GM23338 (cell line): ENCODE results near the gene PLPP4. TPM values are rescaled to one million over a fixed set of nuclear protein-coding genes. Genes with fewer than 3 reads are reported as not detected.

Source experiments
- ATAC-seq: fragments of 200-7000 bp; cut with Tn5 transposase; 3 replicates; pipeline ENCODE4 v1.9.1; 2020
- DNase-seq: peaks from one replicate; pipeline ENCODE4 v3.0.0-alpha.2; 2015; ENCODE audit warnings: low spot score
- H2AFZ ChIP-seq: fragments of 200-600 bp; sonication (generic); 2 replicates; pipeline ENCODE4 v1.8.0; 2016; ENCODE audit warnings: antibody characterized with exemption, mild to moderate bottlenecking, moderate library complexity
- H3F3A ChIP-seq: fragments of 200-600 bp; sonication (generic); replicated peaks from 2 replicates; pipeline ENCODE4 v1.8.0; 2017; ENCODE audit warnings: antibody characterized with exemption, mixed run types, low read depth
- H3K27ac ChIP-seq: fragments of 200-600 bp; sonication (generic); 2 replicates; pipeline ENCODE4 v1.6.1; 2016; ENCODE audit warnings: low read depth
- H3K27me3 ChIP-seq: fragments of 200-600 bp; sonication (generic); 2 replicates; pipeline ENCODE4 v1.8.0; 2016; ENCODE audit warnings: mild to moderate bottlenecking, mixed run types, moderate library complexity; ENCODE audit not compliant: insufficient read depth
- H3K36me3 ChIP-seq: fragments of 200-600 bp; sonication (generic); 2 replicates; pipeline ENCODE4 v1.8.0; 2016; ENCODE audit warnings: mild to moderate bottlenecking; ENCODE audit not compliant: insufficient read depth
- H3K4me1 ChIP-seq: fragments of 200-600 bp; sonication (generic); 2 replicates; pipeline ENCODE4 v1.8.0; 2016; ENCODE audit warnings: mild to moderate bottlenecking, moderate library complexity; ENCODE audit not compliant: insufficient read depth
- H3K4me2 ChIP-seq: fragments of 200-600 bp; sonication (generic); 2 replicates; pipeline ENCODE4 v1.7.1; 2017; ENCODE audit warnings: mixed run types
- H3K4me3 ChIP-seq: fragments of 200-600 bp; sonication (generic); 2 replicates; pipeline ENCODE4 v1.6.1; 2016; ENCODE audit warnings: mixed run types
- H3K79me2 ChIP-seq: fragments of 200-600 bp; sonication (generic); replicated peaks from 2 replicates; pipeline ENCODE4 v1.8.0; 2017; ENCODE audit warnings: mild to moderate bottlenecking; ENCODE audit not compliant: insufficient read depth
- H3K9me2 ChIP-seq: fragments of 200-600 bp; sonication (generic); 2 replicates; pipeline ENCODE4 v1.8.0; 2017; ENCODE audit not compliant: insufficient read depth
- H4K20me1 ChIP-seq: fragments of 200-600 bp; sonication (generic); replicated peaks from 2 replicates; pipeline ENCODE4 v1.8.0; 2017; ENCODE audit warnings: mild to moderate bottlenecking; ENCODE audit not compliant: insufficient read depth
- H3K27ac Mint-ChIP-seq: 2 replicates; pipeline ENCODE4 v1.8.0; 2020; ENCODE audit warnings: inconsistent platforms, mild to moderate bottlenecking, moderate library complexity, mixed read lengths
- H3K27me3 Mint-ChIP-seq: 3 replicates; pipeline ENCODE4 v1.8.0; 2022; ENCODE audit warnings: low read depth, mild to moderate bottlenecking, moderate library complexity, mixed read lengths, inconsistent platforms; ENCODE audit not compliant: insufficient read depth, poor library complexity
- H3K36me3 Mint-ChIP-seq: 3 replicates; pipeline ENCODE4 v1.8.0; 2021; ENCODE audit warnings: low read depth, mild to moderate bottlenecking, inconsistent platforms, moderate library complexity, mixed read lengths
- H3K4me1 Mint-ChIP-seq: 3 replicates; pipeline ENCODE4 v1.8.0; 2020; ENCODE audit warnings: mild to moderate bottlenecking, inconsistent platforms, mixed read lengths
- H3K4me3 Mint-ChIP-seq: 3 replicates; pipeline ENCODE4 v1.8.0; 2021; ENCODE audit warnings: moderate library complexity, mild to moderate bottlenecking, inconsistent platforms, mixed read lengths
- H3K9me3 Mint-ChIP-seq: 3 replicates; pipeline ENCODE4 v1.8.0; 2020; ENCODE audit warnings: moderate library complexity, mild to moderate bottlenecking, inconsistent platforms, mixed read lengths
- CREB1 ChIP-seq: fragments of 250-450 bp; sonication (Bioruptor Pico); IDR thresholded peaks from 2 replicates; pipeline ENCODE4 v1.5.0; 2020; ENCODE audit warnings: low read depth, mild to moderate bottlenecking, moderate library complexity
- EZH2 ChIP-seq: fragments of 200-600 bp; sonication (generic); IDR thresholded peaks from one replicate; pipeline ENCODE4 v1.8.0; 2017; ENCODE audit warnings: antibody characterized with exemption, mild to moderate bottlenecking, low read depth; ENCODE audit not compliant: unreplicated experiment
- EZH2phosphoT487 ChIP-seq: fragments of 200-600 bp; sonication (generic); IDR thresholded peaks from one replicate; pipeline ENCODE4 v1.8.1; 2018; ENCODE audit warnings: antibody characterized with exemption; ENCODE audit not compliant: unreplicated experiment
- JUNB ChIP-seq: IDR thresholded peaks from one replicate; pipeline ENCODE4 v1.6.1; 2016; ENCODE audit warnings: antibody characterized with exemption; ENCODE audit not compliant: unreplicated experiment
- NANOG ChIP-seq: IDR thresholded peaks from 2 replicates; pipeline ENCODE4 v1.6.1; 2016; ENCODE audit warnings: antibody characterized with exemption, borderline replicate concordance
- POLR2AphosphoS5 ChIP-seq: IDR thresholded peaks from 2 replicates; pipeline ENCODE4 v1.6.1; 2016; ENCODE audit warnings: antibody characterized with exemption, low read depth
- STAT1 ChIP-seq: IDR thresholded peaks from one replicate; pipeline ENCODE4 v1.6.1; 2016; ENCODE audit warnings: antibody characterized with exemption; ENCODE audit not compliant: unreplicated experiment
- ZNF114 ChIP-seq: fragments of 250-450 bp; sonication (Bioruptor Pico); IDR thresholded peaks from 2 replicates; pipeline ENCODE4 v1.5.0; 2020; ENCODE audit warnings: mild to moderate bottlenecking, moderate library complexity
- ZNF331 ChIP-seq: fragments of 250-450 bp; sonication (Bioruptor Pico); IDR thresholded peaks from 2 replicates; pipeline ENCODE4 v1.5.0; 2020; ENCODE audit warnings: low read depth, mild to moderate bottlenecking, moderate library complexity
- polyA plus RNA-seq: library from polyadenylated mRNA; unstranded; fragments of >200 nt; fragmentation: Nextera tagmentation; extraction: Ambion mirVana; gene quantifications from 2 replicates; pipeline ENCODE4 v1.2.1, GENCODE V29; 2016
- total RNA-seq: library from RNA; depleted of rRNA; stranded (reverse); fragments of >200 nt; shearing (Covaris generic); gene quantifications from 2 replicates; pipeline ENCODE4 v1.2.3, GENCODE V29; 2014
- TF ChIP-seq, protein P1 (sequence below): IDR thresholded peaks from one replicate; pipeline ENCODE4 v1.6.1; 2018; ENCODE audit warnings: antibody characterized with exemption; ENCODE audit not compliant: unreplicated experiment
- TF ChIP-seq, protein P2 (sequence below): fragments of 250-450 bp; sonication (Bioruptor Pico); IDR thresholded peaks from 2 replicates; pipeline ENCODE4 v1.5.0; 2020; ENCODE audit warnings: mild to moderate bottlenecking, moderate library complexity
- TF ChIP-seq, protein P3 (sequence below): IDR thresholded peaks from 2 replicates; pipeline ENCODE4 v1.6.1; 2016; ENCODE audit warnings: antibody characterized with exemption
- TF ChIP-seq, protein P4 (sequence below), 2 experiments: fragments of 200-600 bp in 1 of 2; sonication (generic) in 1 of 2; conservative IDR thresholded peaks; 2 replicates each; pipeline versions ENCODE4 v1.5.1 to v1.6.1; 2016 to 2017; ENCODE audit warnings: antibody characterized with exemption in 2 of 2, low read depth in 2 of 2, mild to moderate bottlenecking in 2 of 2, moderate library complexity in 1 of 2

The PLPP4 gene
- total and polyA plus RNA-seq, 2 experiments from 2014 or later: 0.24 to 0.31 TPM

GRCh38 chr10:120552262-120552661 lies 95.2 kb downstream of the PLPP4 start:
- DNase-seq: no peak
- Histone ChIP-seq H2AFZ (no peak overlapping the region), H3K4me2 (no peak overlapping the region), H3K36me3 (0 out of 2 replicates have a peak, but pooled peaks cover 2% of the 10 kb centered on the region), H3K27me3 (no peaks in the 10 kb centered on the region), H3K27ac (no peak overlapping the region), H3K9me2 (peaks cover 8% of the 10 kb centered on the region; the same call in 1 of the 2 replicates), H3F3A (no peaks in the 10 kb centered on the region), H4K20me1 (no peaks in the 10 kb centered on the region), H3K4me3 (no peak overlapping the region), H3K4me1 (peaks cover 23% of the 10 kb centered on the region), H3K79me2 (no peaks in the 10 kb centered on the region)
- Mint-ChIP-seq H3K36me3 (peaks cover 15% of the 10 kb centered on the region), H3K27me3 (peaks cover 7% of the 10 kb centered on the region), H3K27ac (no peak overlapping the region), H3K4me3 (no peak overlapping the region), H3K9me3 (peaks cover 37% of the 10 kb centered on the region), H3K4me1 (peaks cover 18% of the 10 kb centered on the region)
- TF ChIP-seq CREB1 (CRISPR knock-in tag) (no peak), JUNB (no peak), ZNF331 (CRISPR knock-in tag) (no peak), EZH2phosphoT487 (no peak), EZH2 (no peak), NANOG (no peak), POLR2AphosphoS5 (no peak), ZNF114 (no peak), STAT1 (no peak)
- TF ChIP-seq, protein P1, sequence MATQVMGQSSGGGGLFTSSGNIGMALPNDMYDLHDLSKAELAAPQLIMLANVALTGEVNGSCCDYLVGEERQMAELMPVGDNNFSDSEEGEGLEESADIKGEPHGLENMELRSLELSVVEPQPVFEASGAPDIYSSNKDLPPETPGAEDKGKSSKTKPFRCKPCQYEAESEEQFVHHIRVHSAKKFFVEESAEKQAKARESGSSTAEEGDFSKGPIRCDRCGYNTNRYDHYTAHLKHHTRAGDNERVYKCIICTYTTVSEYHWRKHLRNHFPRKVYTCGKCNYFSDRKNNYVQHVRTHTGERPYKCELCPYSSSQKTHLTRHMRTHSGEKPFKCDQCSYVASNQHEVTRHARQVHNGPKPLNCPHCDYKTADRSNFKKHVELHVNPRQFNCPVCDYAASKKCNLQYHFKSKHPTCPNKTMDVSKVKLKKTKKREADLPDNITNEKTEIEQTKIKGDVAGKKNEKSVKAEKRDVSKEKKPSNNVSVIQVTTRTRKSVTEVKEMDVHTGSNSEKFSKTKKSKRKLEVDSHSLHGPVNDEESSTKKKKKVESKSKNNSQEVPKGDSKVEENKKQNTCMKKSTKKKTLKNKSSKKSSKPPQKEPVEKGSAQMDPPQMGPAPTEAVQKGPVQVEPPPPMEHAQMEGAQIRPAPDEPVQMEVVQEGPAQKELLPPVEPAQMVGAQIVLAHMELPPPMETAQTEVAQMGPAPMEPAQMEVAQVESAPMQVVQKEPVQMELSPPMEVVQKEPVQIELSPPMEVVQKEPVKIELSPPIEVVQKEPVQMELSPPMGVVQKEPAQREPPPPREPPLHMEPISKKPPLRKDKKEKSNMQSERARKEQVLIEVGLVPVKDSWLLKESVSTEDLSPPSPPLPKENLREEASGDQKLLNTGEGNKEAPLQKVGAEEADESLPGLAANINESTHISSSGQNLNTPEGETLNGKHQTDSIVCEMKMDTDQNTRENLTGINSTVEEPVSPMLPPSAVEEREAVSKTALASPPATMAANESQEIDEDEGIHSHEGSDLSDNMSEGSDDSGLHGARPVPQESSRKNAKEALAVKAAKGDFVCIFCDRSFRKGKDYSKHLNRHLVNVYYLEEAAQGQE: no peak
- TF ChIP-seq, protein P2, sequence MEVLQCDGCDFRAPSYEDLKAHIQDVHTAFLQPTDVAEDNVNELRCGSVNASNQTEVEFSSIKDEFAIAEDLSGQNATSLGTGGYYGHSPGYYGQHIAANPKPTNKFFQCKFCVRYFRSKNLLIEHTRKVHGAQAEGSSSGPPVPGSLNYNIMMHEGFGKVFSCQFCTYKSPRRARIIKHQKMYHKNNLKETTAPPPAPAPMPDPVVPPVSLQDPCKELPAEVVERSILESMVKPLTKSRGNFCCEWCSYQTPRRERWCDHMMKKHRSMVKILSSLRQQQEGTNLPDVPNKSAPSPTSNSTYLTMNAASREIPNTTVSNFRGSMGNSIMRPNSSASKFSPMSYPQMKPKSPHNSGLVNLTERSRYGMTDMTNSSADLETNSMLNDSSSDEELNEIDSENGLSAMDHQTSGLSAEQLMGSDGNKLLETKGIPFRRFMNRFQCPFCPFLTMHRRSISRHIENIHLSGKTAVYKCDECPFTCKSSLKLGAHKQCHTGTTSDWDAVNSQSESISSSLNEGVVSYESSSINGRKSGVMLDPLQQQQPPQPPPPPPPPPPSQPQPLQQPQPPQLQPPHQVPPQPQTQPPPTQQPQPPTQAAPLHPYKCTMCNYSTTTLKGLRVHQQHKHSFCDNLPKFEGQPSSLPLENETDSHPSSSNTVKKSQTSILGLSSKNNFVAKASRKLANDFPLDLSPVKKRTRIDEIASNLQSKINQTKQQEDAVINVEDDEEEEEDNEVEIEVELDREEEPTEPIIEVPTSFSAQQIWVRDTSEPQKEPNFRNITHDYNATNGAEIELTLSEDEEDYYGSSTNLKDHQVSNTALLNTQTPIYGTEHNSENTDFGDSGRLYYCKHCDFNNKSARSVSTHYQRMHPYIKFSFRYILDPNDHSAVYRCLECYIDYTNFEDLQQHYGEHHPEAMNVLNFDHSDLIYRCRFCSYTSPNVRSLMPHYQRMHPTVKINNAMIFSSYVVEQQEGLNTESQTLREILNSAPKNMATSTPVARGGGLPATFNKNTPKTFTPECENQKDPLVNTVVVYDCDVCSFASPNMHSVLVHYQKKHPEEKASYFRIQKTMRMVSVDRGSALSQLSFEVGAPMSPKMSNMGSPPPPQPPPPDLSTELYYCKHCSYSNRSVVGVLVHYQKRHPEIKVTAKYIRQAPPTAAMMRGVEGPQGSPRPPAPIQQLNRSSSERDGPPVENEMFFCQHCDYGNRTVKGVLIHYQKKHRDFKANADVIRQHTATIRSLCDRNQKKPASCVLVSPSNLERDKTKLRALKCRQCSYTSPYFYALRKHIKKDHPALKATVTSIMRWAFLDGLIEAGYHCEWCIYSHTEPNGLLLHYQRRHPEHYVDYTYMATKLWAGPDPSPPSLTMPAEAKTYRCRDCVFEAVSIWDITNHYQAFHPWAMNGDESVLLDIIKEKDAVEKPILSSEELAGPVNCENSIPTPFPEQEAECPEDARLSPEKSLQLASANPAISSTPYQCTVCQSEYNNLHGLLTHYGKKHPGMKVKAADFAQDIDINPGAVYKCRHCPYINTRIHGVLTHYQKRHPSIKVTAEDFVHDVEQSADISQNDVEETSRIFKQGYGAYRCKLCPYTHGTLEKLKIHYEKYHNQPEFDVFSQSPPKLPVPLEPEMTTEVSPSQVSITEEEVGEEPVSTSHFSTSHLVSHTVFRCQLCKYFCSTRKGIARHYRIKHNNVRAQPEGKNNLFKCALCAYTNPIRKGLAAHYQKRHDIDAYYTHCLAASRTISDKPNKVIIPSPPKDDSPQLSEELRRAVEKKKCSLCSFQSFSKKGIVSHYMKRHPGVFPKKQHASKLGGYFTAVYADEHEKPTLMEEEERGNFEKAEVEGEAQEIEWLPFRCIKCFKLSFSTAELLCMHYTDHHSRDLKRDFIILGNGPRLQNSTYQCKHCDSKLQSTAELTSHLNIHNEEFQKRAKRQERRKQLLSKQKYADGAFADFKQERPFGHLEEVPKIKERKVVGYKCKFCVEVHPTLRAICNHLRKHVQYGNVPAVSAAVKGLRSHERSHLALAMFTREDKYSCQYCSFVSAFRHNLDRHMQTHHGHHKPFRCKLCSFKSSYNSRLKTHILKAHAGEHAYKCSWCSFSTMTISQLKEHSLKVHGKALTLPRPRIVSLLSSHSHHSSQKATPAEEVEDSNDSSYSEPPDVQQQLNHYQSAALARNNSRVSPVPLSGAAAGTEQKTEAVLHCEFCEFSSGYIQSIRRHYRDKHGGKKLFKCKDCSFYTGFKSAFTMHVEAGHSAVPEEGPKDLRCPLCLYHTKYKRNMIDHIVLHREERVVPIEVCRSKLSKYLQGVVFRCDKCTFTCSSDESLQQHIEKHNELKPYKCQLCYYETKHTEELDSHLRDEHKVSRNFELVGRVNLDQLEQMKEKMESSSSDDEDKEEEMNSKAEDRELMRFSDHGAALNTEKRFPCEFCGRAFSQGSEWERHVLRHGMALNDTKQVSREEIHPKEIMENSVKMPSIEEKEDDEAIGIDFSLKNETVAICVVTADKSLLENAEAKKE (CRISPR knock-in tag): no peak
- TF ChIP-seq, protein P3, sequence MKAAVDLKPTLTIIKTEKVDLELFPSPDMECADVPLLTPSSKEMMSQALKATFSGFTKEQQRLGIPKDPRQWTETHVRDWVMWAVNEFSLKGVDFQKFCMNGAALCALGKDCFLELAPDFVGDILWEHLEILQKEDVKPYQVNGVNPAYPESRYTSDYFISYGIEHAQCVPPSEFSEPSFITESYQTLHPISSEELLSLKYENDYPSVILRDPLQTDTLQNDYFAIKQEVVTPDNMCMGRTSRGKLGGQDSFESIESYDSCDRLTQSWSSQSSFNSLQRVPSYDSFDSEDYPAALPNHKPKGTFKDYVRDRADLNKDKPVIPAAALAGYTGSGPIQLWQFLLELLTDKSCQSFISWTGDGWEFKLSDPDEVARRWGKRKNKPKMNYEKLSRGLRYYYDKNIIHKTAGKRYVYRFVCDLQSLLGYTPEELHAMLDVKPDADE: no peak
- TF ChIP-seq, protein P4, sequence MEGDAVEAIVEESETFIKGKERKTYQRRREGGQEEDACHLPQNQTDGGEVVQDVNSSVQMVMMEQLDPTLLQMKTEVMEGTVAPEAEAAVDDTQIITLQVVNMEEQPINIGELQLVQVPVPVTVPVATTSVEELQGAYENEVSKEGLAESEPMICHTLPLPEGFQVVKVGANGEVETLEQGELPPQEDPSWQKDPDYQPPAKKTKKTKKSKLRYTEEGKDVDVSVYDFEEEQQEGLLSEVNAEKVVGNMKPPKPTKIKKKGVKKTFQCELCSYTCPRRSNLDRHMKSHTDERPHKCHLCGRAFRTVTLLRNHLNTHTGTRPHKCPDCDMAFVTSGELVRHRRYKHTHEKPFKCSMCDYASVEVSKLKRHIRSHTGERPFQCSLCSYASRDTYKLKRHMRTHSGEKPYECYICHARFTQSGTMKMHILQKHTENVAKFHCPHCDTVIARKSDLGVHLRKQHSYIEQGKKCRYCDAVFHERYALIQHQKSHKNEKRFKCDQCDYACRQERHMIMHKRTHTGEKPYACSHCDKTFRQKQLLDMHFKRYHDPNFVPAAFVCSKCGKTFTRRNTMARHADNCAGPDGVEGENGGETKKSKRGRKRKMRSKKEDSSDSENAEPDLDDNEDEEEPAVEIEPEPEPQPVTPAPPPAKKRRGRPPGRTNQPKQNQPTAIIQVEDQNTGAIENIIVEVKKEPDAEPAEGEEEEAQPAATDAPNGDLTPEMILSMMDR (conservative IDR thresholded peaks at IDR 0.05; ENCODE audit: low read depth in 2 of 2): no peak
- ATAC-seq: no peak
